Natural killer cell (primary cell): ENCODE data around the gene KCNA5. TPM values are rescaled to one million over a fixed set of nuclear protein-coding genes. Genes with fewer than 3 reads are reported as not detected.
A peak's percentile ranks its signal among the peaks of the same experiment; 100 is the strongest.

Experiments used
- ATAC-seq, 3 donors: fragments of 150-1000 bp in 2 of 3; fragments of 200-7000 bp in 1 of 3; cut with Tn5 transposase; 1 replicate in 1 of 3; 2 replicates in 2 of 3; pipeline ENCODE4 v1.10.0; 2021; ENCODE audit warnings: mild to moderate bottlenecking in 2 of 3, moderate library complexity in 2 of 3
- DNase-seq, 2 donors: peaks; one replicate each; pipeline versions ENCODE4 v3.0.0 to v3.0.0-alpha.2; 2013 to 2021; ENCODE audit warnings: mixed read lengths in 1 of 2
- H3K27ac ChIP-seq: one replicate; pipeline ENCODE4 v1.5.1; 2013; ENCODE audit warnings: mild to moderate bottlenecking, low read length
- H3K27me3 ChIP-seq: one replicate; pipeline ENCODE4 v1.6.1; 2013; ENCODE audit warnings: low read length; ENCODE audit not compliant: control insufficient read depth, insufficient read depth
- H3K36me3 ChIP-seq: one replicate; pipeline ENCODE4 v1.6.1; 2013; ENCODE audit warnings: low read length; ENCODE audit not compliant: control insufficient read depth, insufficient read depth
- H3K4me1 ChIP-seq: one replicate; pipeline ENCODE4 v1.6.1; 2013; ENCODE audit warnings: low read length; ENCODE audit not compliant: control insufficient read depth, insufficient read depth
- H3K4me3 ChIP-seq: one replicate; pipeline ENCODE4 v1.5.1; 2013; ENCODE audit warnings: low read length
- H3K9me3 ChIP-seq: one replicate; pipeline ENCODE4 v1.6.1; 2013; ENCODE audit warnings: low read length; ENCODE audit not compliant: control insufficient read depth, insufficient read depth
- H3K27ac Mint-ChIP-seq, 2 donors: one replicate each; pipeline ENCODE4 v1.8.0; 2022; ENCODE audit warnings: mild to moderate bottlenecking in 2 of 2, mixed read lengths in 2 of 2, moderate library complexity in 1 of 2
- H3K27me3 Mint-ChIP-seq, 2 donors: one replicate each; pipeline ENCODE4 v1.8.0; 2022; ENCODE audit warnings: low read depth in 2 of 2, mixed read lengths in 2 of 2
- H3K36me3 Mint-ChIP-seq: one replicate; pipeline ENCODE4 v1.8.0; 2022; ENCODE audit warnings: mixed read lengths
- H3K4me1 Mint-ChIP-seq, 2 donors: one replicate each; pipeline ENCODE4 v1.8.0; 2022; ENCODE audit warnings: mixed read lengths in 2 of 2
- H3K4me3 Mint-ChIP-seq: one replicate; pipeline ENCODE4 v1.8.0; 2022; ENCODE audit warnings: mild to moderate bottlenecking, moderate library complexity, mixed read lengths
- H3K9me3 Mint-ChIP-seq, 2 donors: one replicate each; pipeline ENCODE4 v1.8.0; 2022; ENCODE audit warnings: mixed read lengths in 2 of 2
- CTCF ChIP-seq: fragments of 200-600 bp; IDR thresholded peaks from one replicate; pipeline ENCODE4 v1.8.0; 2022; ENCODE audit warnings: antibody characterized with exemption
- WGBS: methylation state at CpG from one replicate; pipeline ENCODE4 v1.1.7; 2013; ENCODE audit warnings: missing lambda C conversion rate; ENCODE audit not compliant: insufficient coverage; 5-methylcytosine and 5-hydroxymethylcytosine counted together
- intact Hi-C: fragments of 100-400 bp; cut with micrococcal nuclease; formaldehyde crosslinking; loops from one replicate; pipeline ENCODE4 v1.14.2; 2022
- total RNA-seq, 4 donors: library from RNA; stranded (reverse); fragments of 120-200 nt in 1 of 4; gene quantifications; one replicate each; pipeline versions ENCODE4 v1.2.3 to v1.2.4, GENCODE V29; 2013 to 2022

KCNA5 gene
- total RNA-seq, 3 donors from 2014 or later (not counting 1 experiment from before 2014, with no cell fraction given) = 0.13 TPM; not detected in 2

GRCh38 chr12:5083955-5084849 lies 40.5 kb downstream of the KCNA5 start:
- no peaks in the 10 kb centered on the region for H3K9me3 ChIP-seq
- no peak overlapping the region for H3K27ac ChIP-seq
- intact Hi-C loops = loop anchor here (5.0 kb wide), 1 partner anchor 227 kb away; no protein-coding TSS in a partner anchor
- H3K4me1 Mint-ChIP-seq = no peaks in the 10 kb centered on the region
- no peak overlapping the region for H3K4me3 Mint-ChIP-seq
- peaks cover 0 to 6% of the 10 kb centered on the region in 2 donors for H3K27me3 Mint-ChIP-seq
- H3K27me3 ChIP-seq = no peaks in the 10 kb centered on the region
- H3K36me3 ChIP-seq = no peaks in the 10 kb centered on the region
- H3K9me3 Mint-ChIP-seq = no peaks in the 10 kb centered on the region
- WGBS = 70% methylated on average over 11 of the region's 11 CpGs
- H3K36me3 Mint-ChIP-seq = no peaks in the 10 kb centered on the region
- H3K27ac Mint-ChIP-seq = no peak overlapping the region
- peak in 1 of 2 donors; percentile 47 for DNase-seq
- ATAC-seq = peak in 1 of 3 donors; percentile 50
- H3K4me3 ChIP-seq = no peak overlapping the region
- TF ChIP-seq CTCF = peak; percentile 22
- no peaks in the 10 kb centered on the region for H3K4me1 ChIP-seq

GRCh38 chr12:5085896-5086295 lies 42.2 kb downstream of the KCNA5 start:
- no peaks in the 10 kb centered on the region for H3K9me3 Mint-ChIP-seq
- no peak for TF ChIP-seq CTCF
- H3K36me3 ChIP-seq = no peaks in the 10 kb centered on the region
- H3K4me1 Mint-ChIP-seq = no peaks in the 10 kb centered on the region
- no peaks in the 10 kb centered on the region for H3K27me3 ChIP-seq
- H3K27ac ChIP-seq = no peak overlapping the region
- H3K9me3 ChIP-seq = no peaks in the 10 kb centered on the region
- H3K27me3 Mint-ChIP-seq = peaks cover 6% of the 10 kb centered on the region in 2 donors
- H3K27ac Mint-ChIP-seq = no peak overlapping the region
- 86% methylated on average over 3 of the region's 3 CpGs for WGBS
- H3K4me1 ChIP-seq = no peaks in the 10 kb centered on the region
- H3K4me3 ChIP-seq = no peak overlapping the region
- no peaks in the 10 kb centered on the region for H3K36me3 Mint-ChIP-seq
- no peak overlapping the region for H3K4me3 Mint-ChIP-seq
- intact Hi-C loops = no loop called here
- ATAC-seq (no peak), DNase-seq (no peak)

GRCh38 chr12:5087831-5088554 lies 44.3 kb downstream of the KCNA5 start:
- Mint-ChIP-seq H3K4me3 (no peak overlapping the region), H3K36me3 (no peaks in the 10 kb centered on the region), H3K27me3 (peaks cover 6 to 10% of the 10 kb centered on the region in 2 donors), H3K27ac (no peak overlapping the region), H3K9me3 (no peaks in the 10 kb centered on the region), H3K4me1 (no peaks in the 10 kb centered on the region)
- DNase-seq (no peak), ATAC-seq (no peak)
- 82% methylated on average over 12 of the region's 16 CpGs for WGBS
- Histone ChIP-seq H3K4me1 (no peaks in the 10 kb centered on the region), H3K27me3 (no peaks in the 10 kb centered on the region), H3K9me3 (no peaks in the 10 kb centered on the region), H3K27ac (no peak overlapping the region), H3K4me3 (no peak overlapping the region), H3K36me3 (no peaks in the 10 kb centered on the region)
- intact Hi-C loops = no loop called here
- TF ChIP-seq CTCF = no peak
